Adipose tissue (tissue), 3 donors: ENCODE measurements around the gene GBA3. TPM values are rescaled to one million over a fixed set of nuclear protein-coding genes. Genes with fewer than 3 reads are reported as not detected.

Source experiments
- H3K27ac ChIP-seq: one replicate; pipeline ENCODE4 v1.5.1; 2013; ENCODE audit warnings: low read depth, low read length
- WGBS, 3 donors: extraction: QIAGEN DNeasy Blood & Tissue Kit; methylation state at CpG; one replicate each; pipeline ENCODE4 v1.1.7; 2013; 5-methylcytosine and 5-hydroxymethylcytosine counted together
- polyA plus RNA-seq, 3 donors: library from polyadenylated mRNA; stranded (reverse); fragments of 200-250 nt; gene quantifications; one replicate each; pipeline ENCODE4 v1.2.3, GENCODE V29; 2013
- donor health status: healthy with polysubstance abuse.
- donor health status: Bipolar disorder and iron deficiency.
- donor health status: healthy.

GBA3 gene
- polyA plus RNA-seq, 3 donors = 0.05 to 0.06 TPM; not detected in 1

- H3K27ac ChIP-seq = no peak overlapping the region
- WGBS, 3 donors = 39 to 62% (median 55%) methylated on average over 5 of the region's 5 CpGs
These were observed 6.6 kb upstream of the GBA3 start for GRCh38 chr4:22686141-22686540.

GRCh38 chr4:22688236-22688635 is 4.5 kb upstream of the GBA3 start:
- no peak overlapping the region for H3K27ac ChIP-seq
- 79 to 81% (median 80%) methylated on average over 3 of the region's 3 CpGs for WGBS, 3 donors

GRCh38 chr4:22689428-22689827 is 3.3 kb upstream of the GBA3 start:
- no peak overlapping the region for H3K27ac ChIP-seq
- WGBS, 3 donors = 78 to 85% (median 83%) methylated on average over 3 of the region's 3 CpGs

GRCh38 chr4:22695029-22695428 is 2.3 kb downstream of the GBA3 start:
- no peak overlapping the region for H3K27ac ChIP-seq
- 92 to 97% (median 96%) methylated on average over 1 of the region's 1 CpG for WGBS, 3 donors

DNA sequence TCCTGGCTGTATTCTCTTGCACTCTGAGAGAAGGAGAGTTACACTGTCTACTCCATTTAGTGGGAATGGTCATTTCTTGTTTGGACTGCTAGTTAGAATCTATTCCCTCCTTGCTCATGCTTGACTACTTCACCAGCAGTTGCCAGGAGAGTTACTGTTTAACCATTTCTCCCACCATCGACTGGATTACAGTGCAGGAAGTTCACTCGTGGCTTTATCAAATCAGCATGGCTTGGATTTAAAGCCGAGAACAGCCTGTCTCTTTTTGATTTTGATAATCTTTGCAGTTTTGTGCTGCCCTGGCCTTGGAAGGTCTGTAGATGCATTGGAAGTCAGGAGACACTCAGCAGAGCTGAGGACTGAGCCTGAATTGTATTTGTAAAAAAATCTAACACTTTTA is 3.2 kb downstream of the GBA3 start:
- 13 to 64% (median 52%) methylated on average over 3 of the region's 3 CpGs for WGBS, 3 donors
- no peak overlapping the region for H3K27ac ChIP-seq

DNA sequence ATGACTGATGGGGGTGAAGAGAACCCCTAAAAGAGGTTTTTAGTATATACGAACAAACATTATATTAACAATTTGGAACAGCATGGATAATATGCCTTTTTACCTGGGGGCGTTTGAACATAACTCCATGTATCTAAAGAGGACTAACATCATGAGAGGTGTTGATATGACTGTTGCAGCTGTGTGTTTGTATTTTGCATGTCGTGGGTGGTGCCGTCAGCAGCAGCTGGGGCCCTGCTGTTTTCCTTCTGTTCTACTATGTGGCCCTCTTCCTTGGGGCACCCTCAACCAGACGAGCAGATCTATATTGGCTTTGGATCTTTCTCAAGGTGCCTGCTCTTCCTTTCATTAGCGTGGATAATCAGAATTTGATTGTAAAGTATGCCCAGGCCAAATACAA is 11.2 kb downstream of the GBA3 start:
- no peak overlapping the region for H3K27ac ChIP-seq
- 70 to 80% (median 78%) methylated on average over 6 of the region's 6 CpGs for WGBS, 3 donors

DNA sequence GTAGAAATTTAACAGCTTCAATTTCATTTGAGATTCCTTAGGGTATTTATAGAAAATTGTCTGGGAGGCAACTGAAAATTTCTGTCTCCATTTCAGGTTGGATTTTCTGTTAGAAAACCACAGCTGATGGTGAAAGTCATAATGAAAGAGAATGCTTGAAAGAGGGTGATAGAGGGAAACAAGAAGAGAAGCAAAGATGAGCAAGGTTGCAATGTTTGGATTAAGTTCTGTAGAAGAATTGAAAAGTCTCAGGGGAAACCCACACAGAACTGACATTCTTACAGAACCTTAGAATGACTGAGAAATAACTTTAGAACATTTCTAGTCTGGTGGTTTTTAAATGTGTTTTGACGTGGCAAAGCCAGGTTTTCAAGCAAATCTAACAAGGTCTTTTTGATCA is 14.7 kb downstream of the GBA3 start:
- WGBS, 3 donors = 72 to 86% (median 73%) methylated on average over 1 of the region's 1 CpG
- H3K27ac ChIP-seq = no peak overlapping the region

- 79 to 82% (median 82%) methylated on average over 3 of the region's 3 CpGs for WGBS, 3 donors
These were observed 16.2 kb downstream of the GBA3 start for GRCh38 chr4:22708961-22709360.

DNA sequence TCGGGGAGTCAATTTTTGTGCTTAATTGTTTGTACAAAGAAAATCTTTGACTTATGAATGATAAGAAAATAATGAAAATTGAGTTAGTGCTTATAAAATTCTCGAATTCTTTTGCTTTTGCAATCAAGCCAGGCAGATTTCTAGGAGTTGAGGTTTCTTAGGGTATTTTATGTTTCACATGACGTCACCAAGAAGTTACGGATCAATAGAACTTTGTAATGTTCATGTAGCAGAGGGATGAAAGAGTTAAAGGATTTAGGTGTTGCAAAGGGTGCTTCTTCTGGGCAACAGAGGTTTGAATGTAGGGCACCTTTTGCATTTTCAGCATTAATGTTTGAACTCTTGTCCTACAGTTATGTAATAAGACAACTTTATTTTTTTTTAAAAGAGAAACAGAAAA is 19.4 kb downstream of the GBA3 start:
- WGBS, 3 donors = 53 to 80% (median 73%) methylated on average over 4 of the region's 4 CpGs
- no peak overlapping the region for H3K27ac ChIP-seq

More at GRCh38 chr4:22708961-22709360, 16.2 kb downstream of the GBA3 start:
- no peak overlapping the region for H3K27ac ChIP-seq

- 80 to 85% (median 81%) methylated on average over 7 of the region's 7 CpGs for WGBS, 3 donors
- no peak overlapping the region for H3K27ac ChIP-seq
These were observed 19.8 kb downstream of the GBA3 start for GRCh38 chr4:22712529-22712928.

GRCh38 chr4:22713841-22714240 is 21.1 kb downstream of the GBA3 start:
- WGBS, 3 donors = 28 to 88% (median 86%) methylated on average over 1 of the region's 1 CpG
- H3K27ac ChIP-seq = no peak overlapping the region

GRCh38 chr4:22719218-22719617 is 26.5 kb downstream of the GBA3 start:
- no peak overlapping the region for H3K27ac ChIP-seq
- WGBS, 3 donors = 64 to 85% (median 80%) methylated on average over 3 of the region's 3 CpGs

DNA sequence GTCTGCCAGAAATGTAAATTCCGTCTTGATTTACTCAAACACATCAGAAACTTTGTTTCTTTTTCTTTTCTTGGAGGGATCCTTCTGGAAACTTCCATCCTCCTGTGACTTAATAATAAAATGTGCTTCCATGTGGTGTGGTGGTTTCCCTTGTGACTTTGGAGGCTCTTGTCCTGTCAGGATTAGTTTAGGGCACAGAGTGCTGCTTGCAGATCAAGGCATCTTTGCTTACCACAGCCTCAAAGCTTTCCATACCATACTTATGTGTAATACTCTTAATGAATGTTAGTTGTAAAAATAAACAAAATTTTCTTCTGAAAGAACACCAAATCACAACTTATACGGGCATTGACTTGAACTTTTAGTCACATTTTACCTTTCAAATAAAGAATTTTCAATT is 27.4 kb downstream of the GBA3 start:
- 64 to 77% (median 75%) methylated on average over 2 of the region's 2 CpGs for WGBS, 3 donors
- no peak overlapping the region for H3K27ac ChIP-seq

- no peak overlapping the region for H3K27ac ChIP-seq
These were observed 28.5 kb downstream of the GBA3 start for GRCh38 chr4:22721204-22721603.

GRCh38 chr4:22730021-22730420 is 37.3 kb downstream of the GBA3 start:
- H3K27ac ChIP-seq = no peak overlapping the region
- WGBS, 3 donors = 75 to 90% (median 85%) methylated on average over 3 of the region's 3 CpGs

More at GRCh38 chr4:22721204-22721603, 28.5 kb downstream of the GBA3 start:
- WGBS, 3 donors = 39 to 63% (median 60%) methylated on average over 1 of the region's 1 CpG

GRCh38 chr4:22733816-22734215 is 41.1 kb downstream of the GBA3 start:
- WGBS, 3 donors = 60 to 64% (median 63%) methylated on average over 3 of the region's 3 CpGs
- no peak overlapping the region for H3K27ac ChIP-seq

GRCh38 chr4:22736912-22737311 is 44.2 kb downstream of the GBA3 start:
- H3K27ac ChIP-seq = no peak overlapping the region
- 72 to 89% (median 86%) methylated on average over 2 of the region's 2 CpGs for WGBS, 3 donors

DNA sequence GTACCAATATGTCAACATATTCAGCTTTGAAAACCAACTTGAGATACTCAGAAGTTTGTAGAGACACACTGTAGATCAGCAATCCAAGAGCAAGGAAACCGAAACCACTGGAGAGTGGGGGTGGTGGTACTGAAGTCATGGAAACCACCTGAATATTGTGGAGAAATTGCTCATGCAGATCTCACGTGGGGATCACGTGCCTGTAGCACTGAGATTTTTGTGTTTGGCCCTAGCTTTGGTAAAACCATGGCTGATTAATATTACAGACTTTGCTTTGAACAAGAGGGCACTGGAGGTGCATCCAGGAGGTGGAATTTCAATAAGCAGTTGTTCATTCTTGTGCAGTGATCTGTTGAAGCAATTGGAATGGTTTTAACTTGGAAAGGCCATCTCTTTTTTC is 47.2 kb downstream of the GBA3 start:
- H3K27ac ChIP-seq = no peak overlapping the region
- 59 to 71% (median 64%) methylated on average over 3 of the region's 3 CpGs for WGBS, 3 donors

DNA sequence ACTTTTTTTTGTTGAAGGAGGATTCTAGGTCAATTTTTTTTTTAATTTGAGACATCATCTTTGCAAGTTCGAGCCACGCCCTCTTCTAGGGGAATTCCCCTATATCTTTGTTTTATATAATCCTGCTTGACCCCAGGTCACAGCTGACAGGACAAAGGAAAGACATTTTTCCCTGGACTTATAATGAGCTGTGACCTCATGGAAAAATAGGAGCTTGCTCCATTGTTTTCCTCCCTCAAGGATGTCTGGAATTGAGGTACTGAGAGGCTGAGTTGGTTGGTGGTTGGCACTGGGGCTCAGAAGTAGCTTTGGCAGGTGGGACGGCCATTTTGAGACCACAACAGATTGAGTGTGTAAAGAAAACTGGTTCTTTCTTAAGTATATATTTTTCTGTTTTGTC is 49.0 kb downstream of the GBA3 start:
- 59 to 81% (median 78%) methylated on average over 3 of the region's 3 CpGs for WGBS, 3 donors
- no peak overlapping the region for H3K27ac ChIP-seq

DNA sequence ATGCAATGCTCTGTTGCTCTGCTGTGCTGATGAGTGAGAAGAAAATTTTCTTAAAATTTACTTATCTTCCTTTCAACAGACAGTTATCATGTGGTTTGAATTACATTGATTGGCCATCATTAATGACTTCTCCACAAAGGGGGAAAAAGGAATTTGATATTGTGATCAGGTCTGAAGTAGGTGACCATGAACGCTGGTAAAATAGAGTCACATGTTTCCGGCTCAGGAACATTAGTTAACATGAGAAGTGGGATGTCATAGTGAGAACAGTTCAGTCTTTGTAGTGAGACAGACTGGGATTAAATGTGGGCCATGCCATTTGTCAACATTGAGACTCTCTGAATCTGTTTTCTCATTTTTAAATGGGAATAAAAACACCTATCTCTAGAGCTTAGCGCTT is 50.6 kb downstream of the GBA3 start:
- no peak overlapping the region for H3K27ac ChIP-seq
- 50 to 92% (median 91%) methylated on average over 3 of the region's 3 CpGs for WGBS, 3 donors

GRCh38 chr4:22744478-22745062 is 51.8 kb downstream of the GBA3 start:
- H3K27ac ChIP-seq = no peak overlapping the region
- 86 to 92% (median 90%) methylated on average over 8 of the region's 8 CpGs for WGBS, 3 donors
